BJ (cell line): ENCODE results near the gene CCDC187. TPM values are rescaled to one million over a fixed set of nuclear protein-coding genes. Genes with fewer than 3 reads are reported as not detected.

Experiments used
- CTCF ChIA-PET: fragments of 350-600 bp; formaldehyde crosslinking; extraction: SDS; loops from one replicate; lab custom pipeline; 2021; ENCODE audit warnings: antibody characterized with exemption, inconsistent platforms; lab: Yijun Ruan, JAX
- POLR2A ChIA-PET: fragments of 300-600 bp; sonication (Branson Sonifier 250); formaldehyde crosslinking; extraction: SDS; loops from one replicate; lab custom pipeline; 2021; ENCODE audit warnings: antibody characterized with exemption; lab: Charles Lee
- DNase-seq: peaks from one replicate; pipeline ENCODE4 v3.0.0-alpha.2; 2011; ENCODE audit warnings: low read depth
- H3K27me3 ChIP-seq: 2 replicates; pipeline ENCODE4 v1.6.0; 2011; ENCODE audit warnings: low read length; ENCODE audit not compliant: control insufficient read depth, insufficient read depth
- H3K36me3 ChIP-seq: 2 replicates; pipeline ENCODE4 v1.5.1; 2011; ENCODE audit warnings: low read length; ENCODE audit not compliant: control insufficient read depth, insufficient read depth
- H3K4me3 ChIP-seq: 2 replicates; pipeline ENCODE4 v1.5.1; 2011; ENCODE audit warnings: low read depth, mild to moderate bottlenecking, control low read depth, low read length
- polyA plus RNA-seq: library from polyadenylated mRNA; depleted of rRNA; stranded (reverse); fragments of >200 nt; gene quantifications from 2 replicates; pipeline ENCODE4 v1.2.3, GENCODE V29; 2011
- TF ChIP-seq, protein P1 (sequence below): IDR thresholded peaks from 2 replicates; pipeline ENCODE4 v1.5.1; 2011; ENCODE audit warnings: low read depth, mild to moderate bottlenecking, control low read depth, inconsistent platforms, low read length, moderate library complexity; ENCODE audit not compliant: insufficient read depth

The CCDC187 gene
- polyA plus RNA-seq, 1 experiment, result not detected

DNA sequence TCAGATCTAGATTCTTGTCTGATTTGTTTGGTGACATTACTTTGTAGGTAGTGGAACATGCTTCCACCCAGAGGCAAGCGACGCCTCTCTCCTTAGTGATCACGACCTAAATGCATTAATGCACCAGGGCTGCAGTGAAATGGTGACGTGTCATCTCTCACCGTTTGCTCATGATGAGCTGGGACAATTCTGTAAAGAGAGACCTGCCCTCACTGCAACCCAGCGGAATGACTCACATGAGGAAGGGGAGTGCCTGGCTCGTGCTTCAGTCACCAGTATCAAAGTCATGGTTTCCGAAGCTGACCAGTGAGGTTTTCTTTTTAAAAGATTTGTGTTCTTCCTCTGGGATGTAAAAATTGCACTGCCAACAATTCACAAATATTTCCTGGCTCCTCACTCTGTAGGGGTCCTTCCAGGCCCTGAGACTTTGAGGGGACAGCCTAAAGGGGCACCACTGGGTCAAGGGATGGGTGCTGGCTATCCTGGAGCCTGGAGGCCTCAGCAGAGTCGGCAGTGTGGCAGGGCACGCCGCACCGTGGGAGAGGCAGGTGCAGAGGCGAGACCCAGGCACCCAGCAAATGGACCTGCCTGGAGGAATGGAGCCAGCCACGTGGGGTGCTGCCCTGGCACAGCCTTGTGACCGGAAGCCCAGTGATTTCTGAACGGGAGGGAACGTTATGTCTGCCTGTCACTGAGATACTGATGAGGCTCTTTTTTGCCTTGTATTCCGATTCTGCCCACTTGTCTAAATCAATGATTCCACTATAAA is 75.6 kb downstream of the CCDC187 start:
- no peak overlapping the region for H3K4me3 ChIP-seq
- ChIA-PET POLR2A (no interaction called here), CTCF (interaction anchor here (1.3 to 2.9 kb wide), 2 partner anchors 11 to 12 kb away, joined by 4 to 11 read pairs; no protein-coding TSS in a partner anchor)
- no peak for DNase-seq
- TF ChIP-seq, protein P1, sequence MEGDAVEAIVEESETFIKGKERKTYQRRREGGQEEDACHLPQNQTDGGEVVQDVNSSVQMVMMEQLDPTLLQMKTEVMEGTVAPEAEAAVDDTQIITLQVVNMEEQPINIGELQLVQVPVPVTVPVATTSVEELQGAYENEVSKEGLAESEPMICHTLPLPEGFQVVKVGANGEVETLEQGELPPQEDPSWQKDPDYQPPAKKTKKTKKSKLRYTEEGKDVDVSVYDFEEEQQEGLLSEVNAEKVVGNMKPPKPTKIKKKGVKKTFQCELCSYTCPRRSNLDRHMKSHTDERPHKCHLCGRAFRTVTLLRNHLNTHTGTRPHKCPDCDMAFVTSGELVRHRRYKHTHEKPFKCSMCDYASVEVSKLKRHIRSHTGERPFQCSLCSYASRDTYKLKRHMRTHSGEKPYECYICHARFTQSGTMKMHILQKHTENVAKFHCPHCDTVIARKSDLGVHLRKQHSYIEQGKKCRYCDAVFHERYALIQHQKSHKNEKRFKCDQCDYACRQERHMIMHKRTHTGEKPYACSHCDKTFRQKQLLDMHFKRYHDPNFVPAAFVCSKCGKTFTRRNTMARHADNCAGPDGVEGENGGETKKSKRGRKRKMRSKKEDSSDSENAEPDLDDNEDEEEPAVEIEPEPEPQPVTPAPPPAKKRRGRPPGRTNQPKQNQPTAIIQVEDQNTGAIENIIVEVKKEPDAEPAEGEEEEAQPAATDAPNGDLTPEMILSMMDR, result no peak
- H3K27me3 ChIP-seq, result no peaks in the 10 kb centered on the region
- peaks cover 7% of the 10 kb centered on the region for H3K36me3 ChIP-seq

DNA sequence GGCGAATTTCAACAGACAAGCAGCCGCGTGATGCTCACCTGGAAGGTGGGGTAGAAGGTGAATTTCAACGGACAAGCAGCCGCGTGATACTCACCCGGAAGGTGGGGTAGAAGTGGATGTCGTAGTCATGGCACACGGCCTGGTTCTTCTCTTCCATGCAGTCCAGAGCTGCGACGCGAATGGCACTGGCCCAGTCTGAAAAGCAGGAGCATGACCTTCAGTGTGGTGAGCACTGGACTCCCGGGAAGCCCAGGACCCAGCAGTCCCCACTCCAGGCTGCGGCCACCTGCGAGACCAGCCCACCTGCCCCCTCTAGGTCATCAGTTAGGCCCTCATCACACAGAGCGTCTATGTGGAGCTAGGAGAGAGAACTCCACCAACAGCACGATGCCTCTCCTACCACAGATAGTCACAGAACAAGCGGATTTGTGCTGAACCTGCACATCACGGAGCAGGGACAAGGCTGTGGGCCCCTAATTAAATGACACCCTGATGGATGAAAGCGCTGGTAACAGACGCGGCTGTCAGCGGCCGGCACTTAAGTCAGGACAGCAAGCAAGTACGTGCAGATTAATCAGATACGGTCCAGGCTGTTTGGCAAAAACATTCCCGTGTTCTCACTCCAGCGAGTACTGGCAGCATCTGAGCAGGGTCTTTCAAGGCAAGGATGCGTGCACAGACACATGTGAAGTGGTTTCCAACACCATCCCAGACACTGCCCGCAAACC is 77.0 kb downstream of the CCDC187 start:
- Histone ChIP-seq H3K27me3 (no peaks in the 10 kb centered on the region), H3K36me3 (peaks cover 8% of the 10 kb centered on the region), H3K4me3 (no peak overlapping the region)
- POLR2A ChIA-PET, result no interaction called here
- CTCF ChIA-PET, result interaction anchor here (0.6 to 2.9 kb wide), 10 partner anchors 9 to 57 kb away, joined by 3 to 11 read pairs (median 4); no protein-coding TSS in a partner anchor
- DNase-seq, result no peak
- TF ChIP-seq, protein P1, result no peak

DNA sequence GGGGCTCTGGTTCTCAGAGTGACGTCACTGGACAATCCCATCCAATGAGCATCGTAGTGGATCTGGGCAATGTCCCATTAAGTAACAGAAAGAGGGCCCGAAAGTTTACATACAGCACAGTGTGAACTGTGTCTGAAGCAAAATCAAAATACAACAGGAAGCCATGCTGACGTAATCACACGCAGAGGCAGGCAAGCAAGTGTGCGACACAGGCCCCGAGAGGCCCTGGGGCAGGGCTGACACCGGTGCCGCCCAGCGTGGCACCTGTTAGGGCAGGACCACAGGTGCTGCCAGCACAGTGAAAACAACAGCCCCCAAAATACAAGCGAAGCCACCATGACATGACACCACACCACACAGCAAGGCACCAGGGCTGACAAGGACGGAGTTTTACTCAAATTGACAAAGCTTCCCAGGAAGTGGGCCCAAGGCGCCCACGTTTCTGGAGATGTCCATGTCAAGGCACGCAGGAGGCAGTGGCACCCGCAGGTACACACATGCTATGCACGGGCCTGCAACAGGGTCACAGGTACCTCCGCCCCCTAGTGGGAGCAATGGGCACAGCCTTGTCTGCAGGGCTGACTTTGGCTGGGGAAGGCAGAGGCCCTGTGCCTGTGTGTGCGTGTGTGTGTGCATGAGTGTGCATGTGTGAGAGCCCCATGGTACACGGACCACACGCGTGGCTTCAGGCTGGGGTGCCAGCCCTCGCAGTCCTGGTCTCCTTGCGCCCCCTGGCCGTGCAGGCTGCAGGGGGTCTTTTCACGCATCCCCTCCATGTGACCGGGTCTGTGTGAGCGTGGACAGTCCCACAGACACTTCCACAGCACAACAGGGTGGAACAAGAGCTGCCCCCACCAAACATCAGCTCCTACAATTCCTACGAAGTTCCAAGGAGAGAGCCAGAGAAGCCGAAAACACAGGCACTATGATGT is 77.9 kb downstream of the CCDC187 start:
- Histone ChIP-seq H3K4me3 (no peak overlapping the region), H3K27me3 (no peaks in the 10 kb centered on the region), H3K36me3 (peaks cover 8% of the 10 kb centered on the region)
- POLR2A ChIA-PET, result no interaction called here
- no peak for DNase-seq
- CTCF ChIA-PET, result interaction anchor here (0.6 to 2.9 kb wide), 13 partner anchors 8 to 82 kb away, joined by 3 to 11 read pairs (median 4); no protein-coding TSS in a partner anchor
- TF ChIP-seq, protein P1, result peak; percentile 92

- no peaks in the 10 kb centered on the region for H3K27me3 ChIP-seq
- H3K4me3 ChIP-seq, result no peak overlapping the region
- peaks cover 8% of the 10 kb centered on the region for H3K36me3 ChIP-seq
- TF ChIP-seq, protein P1, result no peak
- POLR2A ChIA-PET, result no interaction called here
- CTCF ChIA-PET, result interaction anchor here (0.8 to 2.9 kb wide), 8 partner anchors 8 to 82 kb away, joined by 3 to 11 read pairs (median 5); no protein-coding TSS in a partner anchor
- no peak for DNase-seq
These were observed 78.5 kb downstream of the CCDC187 start for GRCh38 chr9:136225366-136225747.
